Fibroblast of pulmonary artery (primary cell): ENCODE data around the gene CEP170B.
"Not testable (repeated sequence)": the region's sequence is repeated elsewhere in the genome, so short reads cannot be mapped to it uniquely, and the experiment has no call there.

Experiments used
- DNase-seq: peaks from one replicate; pipeline ENCODE4 v3.0.0-alpha.2; 2010; ENCODE audit warnings: low read depth
- H3K4me3 ChIP-seq: replicated peaks from 2 replicates; pipeline ENCODE4 v1.5.1; 2011; ENCODE audit warnings: low read depth, mild to moderate bottlenecking, control low read depth, low read length, moderate library complexity
- CTCF ChIP-seq: IDR thresholded peaks from 2 replicates; pipeline ENCODE4 v1.5.1; 2011; ENCODE audit warnings: mild to moderate bottlenecking, control low read depth, low read length, inconsistent platforms; ENCODE audit errors: missing control alignments

Gene CEP170B

GRCh38 chr14:104899781-104900180 lies 34.7 kb downstream of the CEP170B start:
- H3K4me3 ChIP-seq = no peak overlapping the region
- DNase-seq = no peak
- no peak for TF ChIP-seq CTCF

- no peak for TF ChIP-seq CTCF
- no peak for DNase-seq
- H3K4me3 ChIP-seq = no peak overlapping the region
These were observed 35.8 kb downstream of the CEP170B start for GRCh38 chr14:104900639-104901512.

DNA sequence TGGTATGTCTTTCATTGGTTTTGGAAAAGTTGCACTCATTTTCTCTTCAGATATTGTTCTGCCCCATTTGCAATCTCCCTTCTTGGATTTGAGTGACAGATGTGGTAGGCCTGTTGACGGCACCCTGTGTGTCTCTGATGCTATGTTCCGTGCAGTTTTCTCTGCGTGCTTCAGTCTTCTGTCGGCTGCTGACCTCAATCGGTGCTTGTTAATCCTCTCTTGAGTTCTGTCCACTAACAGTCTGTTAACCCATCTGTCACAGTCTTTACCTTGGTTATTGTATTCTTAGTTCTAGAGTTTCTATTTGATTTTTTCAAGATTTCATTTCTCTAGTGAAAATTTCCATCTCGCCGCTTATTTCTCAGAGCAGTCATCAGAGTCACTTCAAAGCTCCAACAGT lies 38.9 kb downstream of the CEP170B start:
- H3K4me3 ChIP-seq = no peak overlapping the region
- DNase-seq = no peak
- no peak for TF ChIP-seq CTCF

DNA sequence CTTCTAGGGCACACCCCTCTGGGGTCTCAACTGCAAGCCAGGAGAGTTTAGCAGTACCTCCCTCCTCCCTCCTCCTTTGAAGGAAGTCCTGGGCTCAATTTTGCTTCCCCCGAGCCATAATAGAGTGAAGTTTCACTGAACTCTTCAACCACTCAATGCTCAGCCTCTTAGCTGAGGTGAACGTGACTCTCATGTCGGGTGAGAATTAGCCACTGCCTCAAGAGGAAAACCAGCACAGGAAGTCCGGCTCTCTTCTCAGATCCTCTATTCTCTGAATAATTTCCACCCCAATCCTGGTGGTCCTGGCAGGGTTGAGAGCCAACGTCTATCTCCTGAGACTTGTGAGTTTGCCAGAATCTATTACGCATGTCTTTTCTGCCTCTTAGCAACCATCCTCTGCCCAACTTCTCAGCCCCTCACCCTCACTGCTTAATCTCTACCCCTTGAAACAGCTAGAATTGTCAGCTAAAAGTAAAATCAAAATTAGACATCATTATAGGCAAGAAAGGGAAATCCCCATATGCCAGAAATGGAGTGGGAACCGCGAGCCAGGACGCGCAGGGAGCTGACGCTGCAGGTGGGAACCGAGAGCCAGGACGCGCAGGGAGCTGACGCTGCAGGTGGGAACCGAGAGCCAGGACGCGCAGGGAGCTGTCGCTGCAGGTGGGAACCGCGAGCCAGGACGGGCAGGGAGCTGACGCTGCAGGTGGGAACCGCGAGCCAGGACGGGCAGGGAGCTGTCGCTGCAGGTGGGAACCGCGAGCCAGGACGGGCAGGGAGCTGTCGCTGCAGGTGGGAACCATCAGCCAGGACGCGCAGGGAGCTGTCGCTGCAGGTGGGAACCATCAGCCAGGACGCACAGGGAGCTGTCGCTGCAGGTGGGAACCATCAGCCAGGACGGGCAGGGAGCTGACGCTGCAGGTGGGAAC lies 39.8 kb downstream of the CEP170B start:
- H3K4me3 ChIP-seq, DNase-seq: not testable (repeated sequence)

DNA sequence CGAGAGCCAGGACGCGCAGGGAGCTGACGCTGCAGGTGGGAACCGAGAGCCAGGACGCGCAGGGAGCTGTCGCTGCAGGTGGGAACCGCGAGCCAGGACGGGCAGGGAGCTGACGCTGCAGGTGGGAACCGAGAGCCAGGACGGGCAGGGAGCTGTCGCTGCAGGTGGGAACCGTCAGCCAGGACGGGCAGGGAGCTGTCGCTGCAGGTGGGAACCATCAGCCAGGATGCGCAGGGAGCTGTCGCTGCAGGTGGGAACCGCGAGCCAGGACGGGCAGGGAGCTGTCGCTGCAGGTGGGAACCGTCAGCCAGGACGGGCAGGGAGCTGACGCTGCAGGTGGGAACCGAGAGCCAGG lies 40.5 kb downstream of the CEP170B start:
- not testable (repeated sequence) for H3K4me3 ChIP-seq, DNase-seq

DNA sequence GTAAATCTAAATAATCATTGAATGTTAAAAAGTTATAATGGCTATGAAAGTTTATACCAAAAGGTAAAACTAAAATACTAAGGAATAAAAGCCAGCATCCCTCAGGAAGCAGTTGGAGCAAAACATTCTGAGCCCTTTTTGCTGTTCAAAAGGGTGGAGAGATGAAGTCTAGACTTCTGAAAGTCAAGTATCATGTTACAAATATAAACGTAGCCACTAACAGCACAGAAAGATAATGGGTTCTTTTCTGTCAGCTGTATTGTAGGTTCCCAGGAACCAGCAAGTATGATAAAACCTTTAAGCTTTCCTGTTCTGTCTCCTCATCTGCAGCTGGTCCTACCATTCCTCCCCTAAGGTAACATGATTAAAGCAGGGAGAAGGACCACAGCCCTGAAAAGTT lies 43.2 kb downstream of the CEP170B start:
- no peak overlapping the region for H3K4me3 ChIP-seq
- TF ChIP-seq CTCF = no peak
- DNase-seq = no peak

DNA sequence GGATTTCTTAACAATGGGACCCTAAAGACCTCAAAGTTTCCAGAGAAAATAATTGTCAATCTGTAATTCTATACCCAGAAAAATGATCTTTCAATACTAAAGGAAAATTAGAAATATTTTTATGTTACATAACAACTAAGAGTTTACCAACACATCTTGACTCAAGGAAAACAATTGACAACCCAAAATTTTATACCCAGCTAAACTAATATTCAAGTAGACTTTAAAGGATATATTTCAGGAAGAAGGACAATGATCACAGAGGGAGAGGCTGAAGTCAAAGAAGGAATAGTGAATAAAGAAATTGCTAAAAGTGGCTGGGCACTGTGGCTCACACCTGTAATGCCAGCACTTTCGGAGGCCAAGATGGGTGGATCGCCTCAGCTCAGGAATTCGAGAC lies 47.0 kb downstream of the CEP170B start:
- TF ChIP-seq CTCF = no peak
- DNase-seq = no peak
- H3K4me3 ChIP-seq = no peak overlapping the region

- no peak for TF ChIP-seq CTCF
- H3K4me3 ChIP-seq = no peak overlapping the region
- no peak for DNase-seq
These were observed 48.4 kb downstream of the CEP170B start for GRCh38 chr14:104913435-104913834.
